Measurements from ENCODE around the gene SCN3A.

Gene SCN3A

DNA sequence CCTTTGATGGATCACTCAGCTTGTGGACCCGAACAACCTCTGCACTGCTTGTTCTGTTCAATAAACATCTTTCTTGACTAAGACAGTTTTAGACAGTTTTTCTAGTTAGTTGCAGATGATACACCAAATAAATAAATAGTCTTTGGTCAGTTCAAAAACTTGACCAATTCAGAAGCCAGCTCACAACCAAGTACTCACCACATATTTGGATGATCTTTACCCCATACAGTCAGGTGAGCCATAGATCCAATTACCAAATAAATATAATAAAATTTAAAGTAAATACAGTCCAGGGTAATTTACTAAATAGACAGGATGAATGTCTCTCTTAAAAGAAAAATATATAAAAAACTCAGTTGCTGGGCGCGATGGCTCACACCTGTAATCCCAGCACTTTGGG lies 18.2 kb downstream of the SCN3A start:
- DNase-seq: no peak

DNA sequence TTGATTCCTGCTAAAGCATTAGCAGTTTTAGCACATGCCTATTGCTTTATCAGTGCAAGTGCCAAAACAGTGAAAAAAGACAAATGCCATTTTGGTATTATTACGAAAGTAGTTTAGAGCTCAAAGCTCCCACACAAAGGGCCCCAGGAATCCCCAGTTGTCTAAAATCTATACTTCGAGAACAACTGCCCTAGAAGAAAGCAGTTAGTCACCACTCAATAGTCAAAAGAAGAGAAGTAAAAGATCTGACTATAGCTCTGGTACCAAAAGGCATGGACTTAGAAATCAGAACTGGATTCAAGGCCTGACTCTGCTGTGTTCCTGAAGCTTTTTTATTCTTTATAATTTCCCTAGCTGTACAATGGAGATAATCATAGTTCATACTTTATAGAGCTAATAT lies 21.8 kb downstream of the SCN3A start:
- DNase-seq: no peak

DNA sequence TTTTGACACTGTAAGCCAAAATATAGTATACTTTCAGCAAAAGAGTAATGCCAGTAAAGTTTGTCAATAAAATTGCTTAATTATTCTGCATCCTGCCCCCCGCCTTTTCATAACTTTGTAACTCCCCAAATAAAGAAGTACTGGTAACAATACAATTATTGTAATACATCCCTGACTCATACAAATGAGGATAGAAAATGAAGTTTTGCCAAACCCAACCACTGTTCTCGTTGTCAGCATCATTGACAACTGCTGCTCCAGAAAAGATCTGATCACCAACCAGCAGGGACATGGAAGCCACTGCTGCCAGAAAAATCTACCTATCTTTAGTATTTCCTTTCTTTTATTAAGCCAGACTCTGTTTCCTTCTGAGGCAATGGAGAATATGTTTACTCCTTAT lies 27.1 kb downstream of the SCN3A start:
- DNase-seq: no peak

DNA sequence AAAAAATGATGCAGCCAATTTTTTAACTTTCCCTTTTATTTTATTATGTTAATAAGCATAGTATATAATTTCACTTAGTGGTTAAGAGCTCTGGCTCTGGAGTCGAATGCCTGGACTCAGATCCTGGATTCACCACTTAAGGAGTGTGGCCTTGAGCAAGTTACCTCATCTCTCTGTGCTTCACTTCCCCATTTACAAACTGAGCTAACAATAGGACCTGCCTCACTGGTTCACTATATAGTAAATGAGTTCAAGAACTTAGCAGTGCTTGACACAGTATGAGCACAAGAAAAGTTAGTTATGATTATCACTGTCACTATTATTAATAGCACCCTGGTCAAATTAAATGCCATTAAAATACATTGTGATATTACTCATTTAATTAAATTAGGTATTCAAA lies 30.6 kb downstream of the SCN3A start:
- no peak for DNase-seq

DNA sequence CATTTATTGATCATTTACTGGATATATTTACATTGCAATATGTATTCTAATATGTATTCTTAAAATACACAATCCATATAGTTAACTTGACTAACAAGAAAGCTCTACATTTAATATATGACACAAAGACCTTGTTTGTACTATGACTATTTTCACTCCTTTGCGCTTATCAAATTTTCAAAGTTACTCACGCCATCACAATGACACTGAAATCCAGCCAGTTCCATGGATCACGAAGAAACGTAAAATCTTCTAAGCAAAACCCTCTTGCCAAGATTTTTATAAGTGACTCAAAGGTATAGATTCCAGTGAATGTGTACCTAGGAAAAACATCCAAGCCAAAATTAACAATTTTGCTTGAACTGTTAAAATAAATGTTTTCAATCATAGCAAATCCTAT lies 39.6 kb downstream of the SCN3A start:
- DNase-seq: no peak

DNA sequence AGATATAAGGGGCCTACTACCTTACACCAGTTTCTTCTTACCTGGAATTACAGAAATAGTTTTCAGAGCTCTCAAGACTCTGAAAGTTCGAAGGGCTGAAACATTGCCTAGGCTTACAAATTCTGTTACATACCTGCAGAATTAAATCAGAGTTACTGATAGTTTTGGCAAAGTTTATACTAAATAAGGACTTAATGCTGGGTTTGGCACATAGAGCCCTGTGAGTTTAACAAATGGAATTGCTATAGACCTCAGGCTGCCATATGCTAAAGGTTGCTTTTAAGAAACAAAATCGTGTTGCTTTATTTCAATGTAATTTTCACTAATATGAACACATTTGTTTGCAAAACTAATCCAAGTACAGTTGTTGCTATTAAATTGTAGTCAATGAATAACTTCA lies 40.1 kb downstream of the SCN3A start:
- no peak for DNase-seq

DNA sequence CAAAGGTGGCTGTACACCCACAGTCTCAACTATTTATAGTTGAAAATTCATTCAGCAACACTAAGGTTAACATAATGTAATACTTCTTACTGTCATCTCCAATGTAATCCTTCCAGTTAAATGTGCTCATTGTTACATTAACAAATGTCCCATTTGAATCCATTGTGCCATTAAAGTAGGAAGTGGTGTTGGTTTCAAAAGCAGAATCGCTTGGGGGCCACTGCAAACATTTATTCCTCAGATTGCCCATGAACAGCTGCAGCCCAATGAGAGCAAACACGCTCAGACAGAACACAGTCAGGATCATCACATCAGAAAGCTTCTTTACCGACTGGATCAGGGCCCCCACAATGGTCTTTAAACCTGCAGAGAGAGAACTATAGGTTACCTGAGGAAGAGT lies 41.4 kb downstream of the SCN3A start:
- DNase-seq: no peak

DNA sequence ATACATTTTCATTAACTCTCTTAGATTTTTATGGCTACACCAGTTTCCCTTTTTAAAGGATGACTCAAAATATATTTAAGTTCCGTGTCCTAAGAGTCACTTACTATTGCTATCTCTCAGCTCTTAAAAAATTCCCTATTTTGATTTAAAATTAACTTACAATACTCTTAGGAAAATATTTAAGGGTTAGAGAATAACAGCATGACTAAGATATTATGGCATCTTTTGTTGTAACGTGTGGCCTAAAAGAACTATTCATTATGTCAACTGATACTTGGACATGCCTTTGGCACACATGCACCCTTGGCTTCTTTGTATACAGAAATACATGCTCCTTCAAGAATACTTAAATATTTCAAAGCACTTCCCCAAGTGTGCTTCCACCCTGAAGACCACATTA lies 42.3 kb downstream of the SCN3A start:
- DNase-seq: no peak

DNA sequence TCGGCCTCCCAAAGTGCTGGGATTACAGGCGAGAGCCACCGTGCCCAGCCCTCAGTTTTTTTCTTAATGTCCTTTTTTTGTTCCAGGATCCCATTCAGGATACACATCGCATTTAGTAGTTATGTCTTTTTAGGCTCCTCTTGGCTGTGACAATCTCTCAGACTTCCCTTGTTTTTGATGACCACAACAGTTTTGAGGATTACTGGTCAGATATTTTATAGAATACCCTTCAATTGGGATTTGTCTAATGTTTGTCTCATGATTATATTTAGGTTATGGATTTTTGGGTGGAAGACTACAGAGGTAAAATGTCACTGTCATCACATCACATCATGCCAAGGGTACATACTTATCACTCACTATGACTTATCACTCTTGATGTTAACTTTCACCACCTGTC lies 46.7 kb downstream of the SCN3A start:
- no peak for DNase-seq

DNA sequence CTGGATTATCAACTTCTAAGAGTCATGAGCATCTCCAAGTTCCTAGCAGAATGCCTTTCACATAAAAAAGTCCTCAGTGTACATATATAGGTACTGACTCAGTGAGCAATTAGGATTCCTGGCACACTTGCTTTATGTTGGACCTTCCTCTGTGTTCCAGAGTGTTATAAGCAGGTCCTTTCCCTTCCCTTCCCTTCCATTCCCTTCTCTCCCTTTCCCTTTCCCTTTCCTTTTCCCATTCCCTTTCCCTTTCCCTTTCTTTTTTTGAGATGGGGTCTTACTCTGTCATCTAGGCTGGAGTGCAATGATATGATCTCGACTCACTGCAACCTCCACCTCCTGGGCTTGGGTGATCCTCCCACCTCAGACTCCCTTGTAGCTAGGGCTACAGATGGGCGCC lies 48.7 kb downstream of the SCN3A start:
- DNase-seq: no peak

DNA sequence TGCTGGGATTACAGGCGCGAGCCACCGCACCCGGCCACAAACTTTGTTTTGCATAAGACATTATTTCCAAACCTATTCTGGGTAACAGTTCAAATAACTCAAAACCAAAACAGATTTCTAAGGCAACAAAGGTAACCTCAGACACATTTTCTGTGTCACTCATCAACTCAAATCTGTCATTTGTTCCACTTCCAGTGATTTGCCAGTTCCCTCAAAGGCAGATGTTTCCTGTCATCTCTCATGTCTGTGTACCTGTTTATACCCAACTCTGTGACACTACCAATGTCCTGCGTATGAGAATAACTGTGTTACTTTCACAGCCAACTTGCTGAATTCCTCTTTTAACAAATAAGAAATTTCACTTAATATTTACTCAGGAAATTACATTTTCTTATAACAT lies 54.4 kb downstream of the SCN3A start:
- no peak for DNase-seq

DNA sequence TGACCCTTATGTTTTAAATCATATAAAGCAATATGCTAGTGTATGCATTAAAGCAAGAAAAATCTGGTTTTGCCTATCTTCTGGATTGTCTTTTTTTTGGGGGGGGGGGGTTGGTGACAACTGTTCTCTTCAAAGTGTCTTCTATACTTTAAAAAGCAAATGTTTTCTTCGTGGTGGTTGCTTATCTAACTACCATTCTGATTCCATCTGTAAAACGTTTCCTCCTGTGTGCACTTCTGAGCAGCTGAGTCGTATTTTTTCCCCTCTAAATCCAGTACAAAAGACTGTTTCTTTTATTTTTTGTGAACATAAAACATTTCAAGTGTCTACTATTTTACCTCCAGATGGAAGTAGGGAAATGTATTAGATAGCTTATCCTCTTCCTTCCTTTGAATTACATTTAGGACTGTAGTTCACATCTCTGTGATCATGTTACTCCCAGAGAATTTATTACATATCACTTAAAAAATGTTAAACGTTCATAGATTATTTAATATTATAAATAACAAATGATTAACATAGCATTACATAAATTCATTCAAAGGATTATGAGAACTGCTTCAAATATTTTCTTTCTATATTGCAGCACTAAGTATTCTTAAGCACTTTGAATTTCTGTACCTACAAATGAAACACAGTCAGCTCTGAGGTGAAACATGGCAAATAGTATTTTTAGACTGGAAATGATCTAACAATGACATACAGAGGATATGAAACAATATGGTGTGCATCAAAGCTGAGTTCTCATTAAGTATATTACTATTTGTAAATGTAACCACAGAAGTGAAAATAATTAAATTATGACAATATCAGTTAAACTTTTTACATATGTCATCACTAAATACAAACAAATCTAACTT lies 56.4 kb downstream of the SCN3A start:
- no peak for DNase-seq

DNA sequence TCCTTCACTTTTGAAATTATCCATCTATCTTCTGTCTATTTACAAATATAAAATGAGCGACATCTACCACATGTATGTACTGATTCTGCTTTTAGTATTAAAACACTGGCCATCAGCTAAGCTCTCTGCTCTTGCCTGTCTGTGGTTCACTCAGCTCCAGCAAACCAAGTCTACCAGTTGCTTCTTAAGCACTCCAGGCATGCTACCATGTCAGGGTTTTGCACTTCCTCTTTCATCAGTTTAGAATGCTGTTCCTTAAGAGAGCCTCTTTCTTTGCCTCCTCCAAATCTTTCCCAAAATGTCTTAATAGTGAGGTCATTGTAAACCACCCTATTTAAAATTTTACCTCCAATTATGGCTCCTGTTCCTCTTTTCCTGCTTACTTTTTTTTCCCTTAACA lies 59.5 kb downstream of the SCN3A start:
- DNase-seq: no peak

DNA sequence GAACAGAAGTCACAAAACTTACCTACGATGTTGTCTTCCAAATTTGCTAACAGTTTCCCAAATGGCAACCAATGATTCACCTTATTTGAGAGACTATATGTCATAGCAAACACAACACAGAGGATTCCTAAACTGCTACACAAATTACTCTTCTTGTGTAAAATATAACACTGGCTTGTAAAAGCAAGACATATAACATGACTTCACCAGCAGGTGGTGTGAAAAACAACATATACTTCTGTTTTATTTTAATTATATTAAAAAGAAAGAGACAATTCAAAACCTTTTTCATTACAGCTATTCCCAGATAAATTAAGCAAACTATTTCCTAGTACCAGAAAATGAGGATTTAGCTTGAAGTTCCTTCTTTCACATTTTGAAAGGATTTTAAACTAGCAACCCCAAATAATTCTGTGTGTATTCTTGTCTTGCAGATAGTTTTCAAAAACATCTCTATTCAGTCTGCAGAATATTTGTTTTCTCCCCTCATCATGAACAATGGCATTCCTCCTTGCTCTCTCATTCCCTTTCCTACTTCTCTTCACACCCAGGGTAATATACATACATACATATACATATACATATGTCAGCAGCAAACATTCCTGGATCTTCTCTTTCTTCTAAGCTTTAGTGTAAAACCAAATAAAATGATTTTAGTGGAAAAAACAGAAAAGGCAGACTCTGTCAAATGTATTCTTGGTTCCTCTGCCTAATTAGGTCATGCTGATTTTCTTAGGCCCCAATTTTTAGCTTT lies 62.1 kb downstream of the SCN3A start:
- no peak for DNase-seq

DNA sequence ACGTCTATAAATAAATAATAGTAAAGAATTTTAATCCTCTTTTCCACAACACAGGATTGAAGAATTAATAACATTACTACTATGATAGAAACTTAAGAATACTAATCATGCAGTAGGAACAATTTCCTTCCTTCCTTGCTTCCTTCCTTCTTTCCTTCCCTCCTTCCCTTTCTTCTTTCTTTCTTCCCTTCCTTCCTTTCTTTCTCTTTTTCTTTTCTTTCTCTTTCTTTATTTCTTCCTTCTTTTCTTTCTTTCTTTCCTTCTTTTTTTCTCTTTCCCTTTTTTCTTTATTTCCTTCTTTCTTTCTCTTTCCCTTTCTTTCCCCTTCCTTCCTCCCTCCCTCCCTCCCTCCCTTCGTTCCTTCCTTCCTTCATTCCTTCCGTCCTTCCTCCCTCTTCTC lies 77.6 kb downstream of the SCN3A start:
- DNase-seq: no peak

DNA sequence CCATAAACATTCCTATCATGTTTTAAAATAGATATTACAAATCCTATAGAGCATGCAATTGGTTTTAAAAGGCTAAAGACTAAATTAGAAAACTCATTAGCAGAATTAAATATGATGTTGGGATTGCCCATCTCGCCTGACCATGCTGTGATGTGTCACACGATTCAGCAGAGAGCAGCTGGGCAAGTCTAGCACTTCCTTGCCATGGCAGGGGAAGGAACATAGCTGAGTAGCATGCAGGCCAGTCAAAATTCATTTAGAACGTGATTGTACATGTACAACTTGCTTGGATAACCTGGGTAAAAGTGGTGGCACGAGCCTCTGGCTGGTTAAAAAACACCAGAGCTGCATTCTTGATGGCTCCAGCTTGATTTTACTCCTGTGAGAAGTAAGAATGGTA lies 81.3 kb downstream of the SCN3A start:
- no peak for DNase-seq

DNA sequence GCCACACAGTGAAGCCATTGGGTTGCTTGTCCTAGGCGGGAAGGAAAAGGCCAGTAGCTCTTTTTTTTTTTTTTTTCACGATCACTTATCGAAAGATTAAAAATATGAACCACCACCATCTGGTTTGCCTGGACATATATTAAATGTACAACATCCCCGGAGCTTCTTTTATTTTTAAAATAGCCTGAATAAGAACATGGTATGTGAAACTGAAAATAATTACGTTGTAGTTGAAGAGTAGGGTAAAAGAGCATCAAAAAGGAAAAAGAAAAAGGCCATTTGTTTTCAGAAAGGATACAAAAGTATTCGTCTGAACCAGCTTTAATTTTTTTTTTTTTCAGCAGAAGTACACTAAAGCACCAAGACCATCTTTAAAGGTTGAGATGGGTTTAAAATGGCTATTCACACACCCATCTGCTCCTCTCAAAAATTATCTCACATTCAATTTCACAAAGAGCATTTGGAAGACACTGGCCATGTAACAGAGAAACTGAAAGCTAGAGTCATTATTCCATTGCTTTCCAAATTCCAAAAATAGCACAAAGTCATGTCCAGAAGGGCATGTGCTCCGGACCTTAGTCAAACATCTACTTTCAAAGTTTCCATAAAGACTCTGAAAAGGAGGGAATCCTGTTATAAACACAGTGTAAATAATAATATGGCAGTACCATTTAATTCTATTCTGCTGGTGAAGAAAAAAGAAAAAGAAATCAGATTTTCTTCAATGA lies 82.9 kb downstream of the SCN3A start:
- no peak for DNase-seq

DNA sequence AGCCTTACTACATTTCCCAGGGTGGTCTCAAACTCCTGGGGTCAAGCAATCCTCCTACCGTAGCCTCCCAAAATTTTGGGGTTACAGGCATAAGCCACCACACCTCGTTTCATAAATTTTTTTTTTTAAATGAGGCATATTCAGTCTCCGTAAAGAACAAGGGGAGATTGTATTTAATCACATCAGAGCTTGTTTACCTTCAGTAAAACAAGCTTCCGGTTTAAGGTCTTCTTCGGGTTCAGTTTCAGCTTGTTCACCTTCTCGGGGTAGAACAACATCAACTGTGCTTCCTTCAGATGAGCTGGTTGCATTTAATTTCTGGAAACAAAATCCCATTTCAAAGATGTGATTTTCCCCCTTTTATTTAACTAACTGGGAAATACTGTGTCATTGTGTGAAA lies 88.6 kb downstream of the SCN3A start:
- DNase-seq: no peak

DNA sequence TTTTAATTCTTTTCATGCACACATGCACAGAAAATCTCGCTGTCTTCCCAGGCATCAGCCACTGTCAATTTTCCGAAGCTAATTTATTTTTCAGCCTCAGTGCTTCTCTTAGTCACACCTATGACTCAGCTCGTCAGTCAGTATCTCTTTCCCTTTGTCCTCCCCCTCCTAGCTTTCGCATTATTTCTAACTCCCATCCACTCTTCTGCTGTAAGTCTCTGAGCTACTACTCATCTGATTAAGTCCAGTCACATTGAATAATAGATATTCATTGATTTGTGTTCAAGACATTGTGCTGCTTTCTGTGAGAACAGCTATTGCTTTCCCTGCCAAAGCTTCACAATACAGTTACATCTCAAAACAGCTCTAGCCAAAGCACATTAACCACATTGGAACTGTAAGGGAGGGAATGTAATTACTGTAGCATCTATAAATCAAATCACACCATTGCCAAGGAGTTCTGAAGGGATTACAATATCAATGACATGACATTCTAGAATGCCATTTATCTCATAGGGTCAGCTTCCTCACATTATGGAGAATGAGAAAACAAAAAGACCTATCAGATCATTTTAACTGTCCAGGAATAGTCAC lies 89.4 kb downstream of the SCN3A start:
- DNase-seq: no peak

DNA sequence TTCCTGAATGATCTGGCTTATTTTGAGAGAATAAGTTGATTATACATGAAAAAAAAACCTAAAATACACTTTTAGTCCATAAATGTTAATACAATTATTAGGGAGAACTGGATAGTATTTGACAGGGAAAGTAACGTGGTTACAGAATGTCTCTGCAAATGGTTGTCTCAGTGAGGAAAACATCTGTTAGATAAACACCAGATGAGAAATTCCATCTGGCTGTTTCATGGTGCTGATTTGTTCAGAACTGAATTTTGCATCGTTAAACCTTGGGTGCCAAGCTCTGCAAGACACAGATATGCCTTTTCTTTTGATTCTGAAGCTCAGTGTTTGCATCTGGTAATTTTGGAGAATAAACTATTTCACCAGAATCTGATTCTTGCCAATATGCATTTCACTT lies 90.4 kb downstream of the SCN3A start:
- DNase-seq: no peak

DNA sequence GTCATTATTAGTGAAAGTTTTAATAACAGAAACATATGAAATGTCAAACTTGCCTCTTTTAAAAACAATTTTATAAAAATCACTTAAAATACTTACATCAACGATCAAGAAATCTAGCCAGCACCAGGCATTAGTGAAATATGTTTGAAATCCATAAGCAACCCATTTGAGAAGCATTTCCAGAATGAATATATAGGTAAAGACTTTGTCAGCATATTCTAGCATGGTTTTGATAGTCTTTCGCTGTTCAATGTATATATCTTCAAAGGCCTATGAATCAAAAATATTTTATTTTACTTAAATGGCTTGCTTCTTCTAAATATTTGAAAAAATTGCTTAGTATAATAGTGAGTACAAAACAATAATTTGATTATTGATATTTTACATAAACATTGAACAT lies 91.1 kb downstream of the SCN3A start:
- DNase-seq: no peak

DNA sequence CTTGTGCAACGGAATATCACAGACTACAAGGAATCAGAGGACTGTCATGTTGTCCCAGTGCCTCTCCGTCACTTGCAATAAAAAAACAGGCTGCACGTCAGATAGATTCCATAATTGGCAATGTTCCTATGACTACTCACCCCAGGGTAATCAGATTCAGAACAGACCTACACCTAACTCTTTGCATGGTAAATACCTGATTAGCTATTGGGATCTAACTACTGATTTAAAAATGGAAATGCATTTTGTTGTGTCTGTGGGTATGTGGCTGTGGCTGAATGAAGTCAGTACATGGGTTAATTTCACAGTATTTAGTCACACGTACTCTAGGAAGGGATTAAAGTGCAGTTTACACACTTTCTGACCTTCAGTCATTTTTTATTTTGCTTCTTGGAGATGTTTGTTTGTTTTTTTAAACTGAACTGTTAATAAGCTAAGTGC lies 91.7 kb downstream of the SCN3A start:
- no peak for DNase-seq

DNA sequence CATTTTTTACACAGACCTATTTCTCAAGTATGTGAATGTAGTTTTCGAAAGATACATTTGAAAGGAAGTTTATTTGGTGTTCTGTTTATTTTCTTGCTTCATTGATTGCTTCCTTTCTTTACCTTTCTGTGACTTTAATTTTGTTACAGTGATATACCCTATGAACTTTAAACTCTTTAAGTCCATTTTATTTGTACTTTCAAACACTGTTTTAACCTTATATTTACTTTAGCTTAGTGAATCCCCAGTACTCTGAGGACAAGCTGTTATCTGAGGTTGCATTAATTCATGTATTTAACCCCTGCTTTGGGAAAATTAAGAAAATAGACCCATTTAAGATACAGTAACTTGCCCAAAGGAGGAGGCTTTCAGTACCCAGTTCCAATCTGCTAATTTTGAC lies 93.5 kb downstream of the SCN3A start:
- no peak for DNase-seq
